Loucy (cell line): Measurements from ENCODE around the gene AADAT.

Experiments
- H2AFZ ChIP-seq: fragments of 200-600 bp; sonication (generic); 2 replicates; pipeline ENCODE4 v1.6.0; 2016; ENCODE audit warnings: antibody characterized with exemption, mild to moderate bottlenecking, low read length, moderate library complexity
- H3F3A ChIP-seq: fragments of 200-600 bp; 2 replicates; pipeline ENCODE4 v1.6.0; 2016; ENCODE audit warnings: antibody characterized with exemption, low read depth, mild to moderate bottlenecking
- H3K27me3 ChIP-seq: fragments of 200-600 bp; sonication (generic); 2 replicates; pipeline ENCODE4 v1.6.1; 2014; ENCODE audit warnings: low read length, mild to moderate bottlenecking; ENCODE audit not compliant: insufficient read depth, poor library complexity, severe bottlenecking
- H3K36me3 ChIP-seq: fragments of 200-600 bp; sonication (generic); 2 replicates; pipeline ENCODE4 v1.6.1; 2016; ENCODE audit warnings: low read length; ENCODE audit not compliant: insufficient read depth
- H3K4me1 ChIP-seq: fragments of 200-600 bp; sonication (generic); 2 replicates; pipeline ENCODE4 v1.5.1; 2014; ENCODE audit warnings: low read length, mild to moderate bottlenecking; ENCODE audit not compliant: insufficient read depth, poor library complexity, severe bottlenecking
- H3K4me2 ChIP-seq: fragments of 200-600 bp; sonication (generic); 2 replicates; pipeline ENCODE4 v1.6.0; 2014; ENCODE audit warnings: antibody characterized with exemption, low read length, low read depth, mild to moderate bottlenecking; ENCODE audit not compliant: poor library complexity, severe bottlenecking
- H3K4me3 ChIP-seq: fragments of 200-600 bp; sonication (generic); 2 replicates; pipeline ENCODE4 v1.5.1; 2014; ENCODE audit warnings: low read length, mild to moderate bottlenecking, mixed read lengths; ENCODE audit not compliant: poor library complexity, severe bottlenecking
- H3K79me2 ChIP-seq: fragments of 200-600 bp; sonication (generic); 2 replicates; pipeline ENCODE4 v1.6.1; 2014; ENCODE audit warnings: low read length; ENCODE audit not compliant: insufficient read depth
- H3K9ac ChIP-seq: fragments of 200-600 bp; sonication (generic); 2 replicates; pipeline ENCODE4 v1.6.0; 2014; ENCODE audit warnings: mild to moderate bottlenecking, low read depth, low read length, moderate library complexity; ENCODE audit not compliant: poor library complexity, severe bottlenecking
- H3K9me2 ChIP-seq: fragments of 200-600 bp; sonication (generic); replicated peaks from 2 replicates; pipeline ENCODE4 v1.6.1; 2016; ENCODE audit warnings: low read depth, low read length, mixed read lengths
- H3K9me3 ChIP-seq: fragments of 200-600 bp; sonication (generic); 2 replicates; pipeline ENCODE4 v1.6.1; 2014; ENCODE audit warnings: mild to moderate bottlenecking, antibody characterized with exemption, low read length, low read depth; ENCODE audit not compliant: insufficient read depth
- H4K20me1 ChIP-seq: fragments of 200-600 bp; sonication (generic); 2 replicates; pipeline ENCODE4 v1.6.0; 2014; ENCODE audit warnings: antibody characterized with exemption, low read length, mild to moderate bottlenecking; ENCODE audit not compliant: insufficient read depth, poor library complexity, severe bottlenecking
- EZH2phosphoT487 ChIP-seq: fragments of 200-600 bp; IDR thresholded peaks from 2 replicates; pipeline ENCODE4 v1.6.1; 2018; ENCODE audit warnings: antibody characterized with exemption, mild to moderate bottlenecking, moderate library complexity, borderline replicate concordance
- TF ChIP-seq, protein P1 (sequence below): fragments of 200-600 bp; sonication (generic); conservative IDR thresholded peaks from 2 replicates; pipeline ENCODE4 v1.5.1; 2014; ENCODE audit warnings: mild to moderate bottlenecking, antibody characterized with exemption, low read length

AADAT gene

DNA sequence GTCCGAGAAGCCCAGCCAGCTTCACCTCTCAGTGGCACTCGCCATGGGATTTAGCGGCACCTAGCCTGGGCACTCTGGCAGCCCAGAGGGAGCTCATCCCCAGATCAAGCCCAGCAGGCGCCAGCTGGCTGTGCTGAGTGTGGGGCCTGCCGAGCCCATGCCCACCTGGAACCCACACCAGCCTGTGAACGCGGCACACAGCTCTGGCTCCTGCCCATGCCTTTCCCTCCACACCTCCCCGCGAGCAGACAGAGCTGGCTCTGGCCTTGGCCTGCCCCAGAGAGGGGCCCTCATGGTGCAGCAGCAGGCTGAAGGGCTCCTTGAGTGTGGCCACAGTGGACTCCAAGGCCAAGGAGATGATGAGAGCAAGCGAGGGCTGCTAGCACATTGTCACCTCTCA, 38.0 kb upstream of the AADAT start:
- Histone ChIP-seq H3K4me2 (no peak overlapping the region), H3F3A (no peaks in the 10 kb centered on the region), H3K79me2 (no peaks in the 10 kb centered on the region), H3K4me1 (no peaks in the 10 kb centered on the region), H3K9me3 (no peaks in the 10 kb centered on the region), H2AFZ (no peak overlapping the region), H3K27me3 (no peaks in the 10 kb centered on the region), H4K20me1 (no peaks in the 10 kb centered on the region), H3K4me3 (no peak overlapping the region), H3K9ac (no peak overlapping the region), H3K9me2 (no peaks in the 10 kb centered on the region), H3K36me3 (no peaks in the 10 kb centered on the region)
- no peak for TF ChIP-seq EZH2phosphoT487
- TF ChIP-seq, protein P1, sequence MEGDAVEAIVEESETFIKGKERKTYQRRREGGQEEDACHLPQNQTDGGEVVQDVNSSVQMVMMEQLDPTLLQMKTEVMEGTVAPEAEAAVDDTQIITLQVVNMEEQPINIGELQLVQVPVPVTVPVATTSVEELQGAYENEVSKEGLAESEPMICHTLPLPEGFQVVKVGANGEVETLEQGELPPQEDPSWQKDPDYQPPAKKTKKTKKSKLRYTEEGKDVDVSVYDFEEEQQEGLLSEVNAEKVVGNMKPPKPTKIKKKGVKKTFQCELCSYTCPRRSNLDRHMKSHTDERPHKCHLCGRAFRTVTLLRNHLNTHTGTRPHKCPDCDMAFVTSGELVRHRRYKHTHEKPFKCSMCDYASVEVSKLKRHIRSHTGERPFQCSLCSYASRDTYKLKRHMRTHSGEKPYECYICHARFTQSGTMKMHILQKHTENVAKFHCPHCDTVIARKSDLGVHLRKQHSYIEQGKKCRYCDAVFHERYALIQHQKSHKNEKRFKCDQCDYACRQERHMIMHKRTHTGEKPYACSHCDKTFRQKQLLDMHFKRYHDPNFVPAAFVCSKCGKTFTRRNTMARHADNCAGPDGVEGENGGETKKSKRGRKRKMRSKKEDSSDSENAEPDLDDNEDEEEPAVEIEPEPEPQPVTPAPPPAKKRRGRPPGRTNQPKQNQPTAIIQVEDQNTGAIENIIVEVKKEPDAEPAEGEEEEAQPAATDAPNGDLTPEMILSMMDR: no peak

DNA sequence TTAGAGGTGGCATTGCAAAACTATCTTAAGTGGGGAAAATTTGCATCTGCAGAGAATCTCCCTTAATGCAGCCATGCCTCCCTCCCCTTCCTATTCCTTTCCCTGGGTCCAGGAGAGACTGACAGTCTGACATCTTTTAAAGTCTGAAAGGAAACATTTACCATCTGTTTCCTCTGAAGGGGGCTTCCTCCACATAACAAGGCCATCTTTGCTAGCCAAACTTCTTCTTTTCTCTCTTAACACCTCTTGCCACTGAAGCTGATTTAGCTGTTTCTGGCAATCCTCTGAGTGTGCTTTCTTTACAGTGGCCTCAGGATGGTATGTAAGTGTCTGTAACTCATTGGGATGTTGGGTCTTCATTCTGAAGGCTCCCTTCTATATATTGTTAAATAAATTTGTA, 34.6 kb upstream of the AADAT start:
- Histone ChIP-seq H3K4me2 (no peak overlapping the region), H3K9me3 (no peaks in the 10 kb centered on the region), H2AFZ (no peak overlapping the region), H4K20me1 (no peaks in the 10 kb centered on the region), H3F3A (no peaks in the 10 kb centered on the region), H3K4me1 (no peaks in the 10 kb centered on the region), H3K79me2 (no peaks in the 10 kb centered on the region), H3K4me3 (no peak overlapping the region), H3K36me3 (no peaks in the 10 kb centered on the region), H3K9ac (no peak overlapping the region), H3K27me3 (no peaks in the 10 kb centered on the region), H3K9me2 (no peaks in the 10 kb centered on the region)
- no peak for TF ChIP-seq EZH2phosphoT487
- TF ChIP-seq, protein P1: no peak

DNA sequence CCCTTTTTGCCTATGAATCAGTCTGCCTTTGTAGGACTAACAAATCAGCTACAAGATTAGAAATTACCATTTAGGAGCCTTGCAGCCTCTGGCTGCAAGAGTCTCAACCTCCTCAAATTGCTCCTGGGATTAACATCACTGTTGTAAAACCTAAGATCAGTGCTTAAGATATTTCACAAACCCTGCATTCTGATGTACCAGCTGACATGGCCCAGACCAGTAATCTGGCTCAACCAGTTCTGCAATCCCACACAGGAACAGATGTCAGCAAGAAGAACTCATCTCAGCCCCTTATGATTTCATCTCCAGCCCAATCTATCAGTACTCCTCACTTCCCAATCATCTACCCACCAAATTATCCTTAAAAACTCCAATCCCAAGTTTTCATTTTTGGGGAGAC, 32.5 kb upstream of the AADAT start:
- no peaks in the 10 kb centered on the region for H4K20me1 ChIP-seq
- no peaks in the 10 kb centered on the region for H3K9me2 ChIP-seq
- no peak overlapping the region for H2AFZ ChIP-seq
- no peak overlapping the region for H3K9ac ChIP-seq
- no peaks in the 10 kb centered on the region for H3K27me3 ChIP-seq
- H3K4me1 ChIP-seq: no peaks in the 10 kb centered on the region
- no peaks in the 10 kb centered on the region for H3K79me2 ChIP-seq
- H3F3A ChIP-seq: no peaks in the 10 kb centered on the region
- no peaks in the 10 kb centered on the region for H3K9me3 ChIP-seq
- no peak overlapping the region for H3K4me3 ChIP-seq
- no peaks in the 10 kb centered on the region for H3K36me3 ChIP-seq
- H3K4me2 ChIP-seq: no peak overlapping the region
- TF ChIP-seq EZH2phosphoT487: no peak
- TF ChIP-seq, protein P1: no peak
